HEK293 (cell line): ENCODE results near the gene PIP4K2B.

ENCODE experiments used
- GLI4 ChIP-seq: fragments of 450-650 bp; formaldehyde crosslinking; IDR thresholded peaks from 2 replicates; pipeline ENCODE4 v1.5.1; 2016; ENCODE audit warnings: missing biosample characterization, missing genetic modification characterization
- KLF16 ChIP-seq: fragments of 450-650 bp; formaldehyde crosslinking; IDR thresholded peaks from 2 replicates; pipeline ENCODE4 v1.5.1; 2017; ENCODE audit warnings: missing biosample characterization, missing genetic modification characterization
- KLF9 ChIP-seq: fragments of 450-650 bp; formaldehyde crosslinking; IDR thresholded peaks from 2 replicates; pipeline ENCODE4 v1.5.1; 2016; ENCODE audit warnings: missing biosample characterization, missing genetic modification characterization, low read depth
- MZF1 ChIP-seq: fragments of 450-650 bp; formaldehyde crosslinking; IDR thresholded peaks from 2 replicates; pipeline ENCODE4 v1.5.1; 2017; ENCODE audit warnings: missing biosample characterization, missing genetic modification characterization, borderline replicate concordance
- TRIM28 ChIP-seq: IDR thresholded peaks from 2 replicates; pipeline ENCODE4 v1.6.1; 2011; ENCODE audit warnings: low read length, control low read depth, borderline replicate concordance
- WT1 ChIP-seq: fragments of 450-650 bp; formaldehyde crosslinking; IDR thresholded peaks from 2 replicates; pipeline ENCODE4 v1.5.1; 2016; ENCODE audit warnings: missing biosample characterization, missing genetic modification characterization
- YY2 ChIP-seq: fragments of 450-650 bp; formaldehyde crosslinking; IDR thresholded peaks from 2 replicates; pipeline ENCODE4 v1.5.1; 2016; ENCODE audit warnings: missing biosample characterization, missing genetic modification characterization
- ZBTB17 ChIP-seq: fragments of 450-650 bp; formaldehyde crosslinking; IDR thresholded peaks from 2 replicates; pipeline ENCODE4 v1.5.1; 2016; ENCODE audit warnings: missing biosample characterization, missing genetic modification characterization
- ZFP37 ChIP-seq: fragments of 450-650 bp; formaldehyde crosslinking; IDR thresholded peaks from 2 replicates; pipeline ENCODE4 v1.5.1; 2016; ENCODE audit warnings: missing biosample characterization, missing genetic modification characterization
- ZIC2 ChIP-seq: fragments of 450-650 bp; formaldehyde crosslinking; IDR thresholded peaks from 2 replicates; pipeline ENCODE4 v1.5.1; 2016; ENCODE audit warnings: missing biosample characterization, missing genetic modification characterization
- ZNF121 ChIP-seq: fragments of 450-650 bp; formaldehyde crosslinking; IDR thresholded peaks from 2 replicates; pipeline ENCODE4 v1.5.1; 2016; ENCODE audit warnings: missing biosample characterization, missing genetic modification characterization
- ZNF132 ChIP-seq: fragments of 450-650 bp; formaldehyde crosslinking; IDR thresholded peaks from 2 replicates; pipeline ENCODE4 v1.5.1; 2017; ENCODE audit warnings: missing biosample characterization, missing genetic modification characterization, borderline replicate concordance
- ZNF175 ChIP-seq: fragments of 450-650 bp; formaldehyde crosslinking; IDR thresholded peaks from 2 replicates; pipeline ENCODE4 v1.5.1; 2016; ENCODE audit warnings: missing biosample characterization, missing genetic modification characterization
- ZNF184 ChIP-seq: fragments of 450-650 bp; IDR thresholded peaks from 2 replicates; pipeline ENCODE4 v1.5.1; 2018; ENCODE audit warnings: missing biosample characterization, mild to moderate bottlenecking, missing genetic modification characterization
- ZNF19 ChIP-seq: fragments of 450-650 bp; formaldehyde crosslinking; IDR thresholded peaks from 2 replicates; pipeline ENCODE4; 2016; ENCODE audit warnings: missing biosample characterization, missing genetic modification characterization, low read depth
- ZNF274 ChIP-seq, 2 experiments: fragments of 200-500 bp in 1 of 2; fragments of 450-650 bp in 1 of 2; sonication (Bioruptor generic) in 1 of 2; formaldehyde crosslinking in 1 of 2; IDR thresholded peaks; 2 replicates each; pipeline versions ENCODE4 v1.5.1 to v1.6.1; 2014 to 2016; ENCODE audit warnings: borderline replicate concordance in 1 of 2, inconsistent platforms in 1 of 2, low read length in 1 of 2, missing biosample characterization in 1 of 2, missing genetic modification characterization in 1 of 2
- ZNF354C ChIP-seq: fragments of 450-650 bp; formaldehyde crosslinking; IDR thresholded peaks from 2 replicates; pipeline ENCODE4 v1.5.1; 2016; ENCODE audit warnings: missing biosample characterization, missing genetic modification characterization, low read depth, borderline replicate concordance
- ZNF394 ChIP-seq: fragments of 450-650 bp; formaldehyde crosslinking; IDR thresholded peaks from 2 replicates; pipeline ENCODE4 v1.5.1; 2016; ENCODE audit warnings: missing biosample characterization, missing genetic modification characterization, mild to moderate bottlenecking, moderate library complexity, borderline replicate concordance
- ZNF548 ChIP-seq: fragments of 450-650 bp; formaldehyde crosslinking; IDR thresholded peaks from 2 replicates; pipeline ENCODE4 v1.5.1; 2016; ENCODE audit warnings: missing biosample characterization, missing genetic modification characterization
- ZNF600 ChIP-seq: fragments of 450-650 bp; formaldehyde crosslinking; IDR thresholded peaks from 2 replicates; pipeline ENCODE4 v1.5.1; 2016; ENCODE audit warnings: missing biosample characterization, missing genetic modification characterization
- ZNF626 ChIP-seq: fragments of 450-650 bp; sonication (Bioruptor Pico); formaldehyde crosslinking; IDR thresholded peaks from 2 replicates; pipeline ENCODE4 v1.5.1; 2018; ENCODE audit warnings: missing biosample characterization, missing genetic modification characterization, inconsistent platforms
- ZNF76 ChIP-seq: fragments of 450-650 bp; formaldehyde crosslinking; IDR thresholded peaks from 2 replicates; pipeline ENCODE4; 2016; ENCODE audit warnings: low read depth, missing biosample characterization, missing genetic modification characterization, borderline replicate concordance
- ZNF791 ChIP-seq: fragments of 450-650 bp; formaldehyde crosslinking; IDR thresholded peaks from 2 replicates; pipeline ENCODE4 v1.5.1; 2016; ENCODE audit warnings: missing biosample characterization, missing genetic modification characterization
- ZSCAN23 ChIP-seq: fragments of 450-650 bp; formaldehyde crosslinking; IDR thresholded peaks from 2 replicates; pipeline ENCODE4 v1.5.1; 2016; ENCODE audit warnings: missing biosample characterization, missing genetic modification characterization
- TF ChIP-seq, protein P1 (sequence below): fragments of 450-650 bp; formaldehyde crosslinking; IDR thresholded peaks from 2 replicates; pipeline ENCODE4 v1.5.1; 2016; ENCODE audit warnings: missing biosample characterization, missing genetic modification characterization
- TF ChIP-seq, protein P2 (sequence below): fragments of 450-650 bp; formaldehyde crosslinking; IDR thresholded peaks from 2 replicates; pipeline ENCODE4 v1.5.1; 2016; ENCODE audit warnings: missing biosample characterization, missing genetic modification characterization
- TF ChIP-seq, protein P3 (sequence below): fragments of 450-650 bp; formaldehyde crosslinking; IDR thresholded peaks from 2 replicates; pipeline ENCODE4 v1.5.1; 2016; ENCODE audit warnings: missing biosample characterization, missing genetic modification characterization
- TF ChIP-seq, protein P4 (sequence below): fragments of 450-650 bp; formaldehyde crosslinking; IDR thresholded peaks from 2 replicates; pipeline ENCODE4 v1.5.1; 2016; ENCODE audit warnings: missing biosample characterization, missing genetic modification characterization

The PIP4K2B gene

DNA sequence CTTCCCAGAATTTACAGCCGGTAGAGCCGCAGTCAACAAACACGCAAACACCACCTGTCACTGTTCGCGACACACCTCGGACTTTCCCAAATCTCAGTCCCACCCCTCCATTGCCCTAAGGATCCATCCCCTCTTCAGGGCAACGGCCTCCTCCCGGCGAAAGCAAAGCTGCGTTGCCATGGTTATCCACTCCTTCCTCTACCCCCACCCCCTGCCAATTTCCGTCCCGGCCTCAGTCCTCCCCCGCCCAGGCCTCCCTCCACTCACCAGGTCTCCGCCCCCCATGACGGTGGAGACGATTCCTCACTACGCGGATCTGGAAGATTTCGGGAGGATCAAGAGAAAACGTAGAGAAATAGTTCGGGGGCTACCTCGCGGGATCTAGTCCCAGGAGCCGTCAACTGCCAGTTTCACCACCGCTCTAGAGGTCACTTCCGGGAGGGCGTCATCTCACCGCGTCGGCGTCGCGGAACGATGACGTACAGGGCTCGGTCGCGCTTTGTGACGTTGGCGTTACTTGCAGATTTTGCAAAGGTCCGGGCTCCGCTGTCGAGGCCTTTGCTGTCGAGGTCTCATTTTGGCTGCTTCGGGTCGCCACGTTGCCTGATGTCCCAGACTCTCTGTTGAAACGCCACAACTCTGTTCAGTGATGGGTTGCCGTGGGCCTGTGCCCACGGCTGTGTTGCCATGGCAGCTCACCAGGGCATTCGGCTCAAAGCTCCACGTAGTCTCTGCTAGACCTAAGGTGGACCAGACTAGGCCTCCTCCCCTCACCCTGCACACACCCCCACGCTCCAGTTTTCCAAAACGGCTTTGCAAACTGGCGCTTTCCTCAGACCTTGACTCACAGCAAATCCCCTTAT is 25.8 kb upstream of the PIP4K2B start, which contains the start of gene CWC25 (continued):
- TF ChIP-seq ZNF19: no peak
- TF ChIP-seq ZSCAN23 (tag by site-specific recombination): peak; percentile 76; the same call in 1 of the 2 replicates
- no peak for TF ChIP-seq MZF1 (tag by site-specific recombination)
- no peak for TF ChIP-seq ZNF175 (tag by site-specific recombination)
- no peak; the same call in 1 of the 2 replicates for TF ChIP-seq ZNF394
- TF ChIP-seq ZNF354C (tag by site-specific recombination): no peak
- TF ChIP-seq ZIC2: no peak
- TF ChIP-seq ZBTB17 (tag by site-specific recombination): peak; percentile 97
- no peak for TF ChIP-seq ZNF626 (tag by site-specific recombination)
- TF ChIP-seq ZNF600 (tag by site-specific recombination): peak; percentile 77
- peak; percentile 59; the same call in 1 of the 2 replicates for TF ChIP-seq YY2 (tag by site-specific recombination)
- peak; percentile 23; the same call in 1 of the 2 replicates for TF ChIP-seq ZNF121 (tag by site-specific recombination)
- peak; percentile 95 for TF ChIP-seq KLF16
- TF ChIP-seq TRIM28: no peak; the same call in 1 of the 2 replicates
- TF ChIP-seq ZNF791: no peak
- TF ChIP-seq WT1 (tag by site-specific recombination): 0 out of 2 replicates have a peak, but pooled peaks have one; percentile 28
- TF ChIP-seq GLI4 (tag by site-specific recombination): peak; percentile 51; the same call in 1 of the 2 replicates
- no peak for TF ChIP-seq ZNF184 (tag by site-specific recombination)
- TF ChIP-seq ZFP37 (tag by site-specific recombination): peak; percentile 95
- TF ChIP-seq ZNF132 (tag by site-specific recombination): no peak
- TF ChIP-seq, protein P1, sequence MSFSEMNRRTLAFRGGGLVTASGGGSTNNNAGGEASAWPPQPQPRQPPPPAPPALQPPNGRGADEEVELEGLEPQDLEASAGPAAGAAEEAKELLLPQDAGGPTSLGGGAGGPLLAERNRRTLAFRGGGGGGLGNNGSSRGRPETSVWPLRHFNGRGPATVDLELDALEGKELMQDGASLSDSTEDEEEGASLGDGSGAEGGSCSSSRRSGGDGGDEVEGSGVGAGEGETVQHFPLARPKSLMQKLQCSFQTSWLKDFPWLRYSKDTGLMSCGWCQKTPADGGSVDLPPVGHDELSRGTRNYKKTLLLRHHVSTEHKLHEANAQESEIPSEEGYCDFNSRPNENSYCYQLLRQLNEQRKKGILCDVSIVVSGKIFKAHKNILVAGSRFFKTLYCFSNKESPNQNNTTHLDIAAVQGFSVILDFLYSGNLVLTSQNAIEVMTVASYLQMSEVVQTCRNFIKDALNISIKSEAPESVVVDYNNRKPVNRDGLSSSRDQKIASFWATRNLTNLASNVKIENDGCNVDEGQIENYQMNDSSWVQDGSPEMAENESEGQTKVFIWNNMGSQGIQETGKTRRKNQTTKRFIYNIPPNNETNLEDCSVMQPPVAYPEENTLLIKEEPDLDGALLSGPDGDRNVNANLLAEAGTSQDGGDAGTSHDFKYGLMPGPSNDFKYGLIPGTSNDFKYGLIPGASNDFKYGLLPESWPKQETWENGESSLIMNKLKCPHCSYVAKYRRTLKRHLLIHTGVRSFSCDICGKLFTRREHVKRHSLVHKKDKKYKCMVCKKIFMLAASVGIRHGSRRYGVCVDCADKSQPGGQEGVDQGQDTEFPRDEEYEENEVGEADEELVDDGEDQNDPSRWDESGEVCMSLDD (tag by site-specific recombination): no peak
- TF ChIP-seq ZNF274 (IDR thresholded peaks at IDR 0.05; ENCODE audit: low read length): no peak
- TF ChIP-seq ZNF274 (tag by site-specific recombination; IDR thresholded peaks at IDR 0.05; ENCODE audit: borderline replicate concordance): no peak
- no peak for TF ChIP-seq ZNF548 (tag by site-specific recombination)
- TF ChIP-seq KLF9: peak; percentile 57; the same call in 1 of the 2 replicates
- TF ChIP-seq, protein P2, sequence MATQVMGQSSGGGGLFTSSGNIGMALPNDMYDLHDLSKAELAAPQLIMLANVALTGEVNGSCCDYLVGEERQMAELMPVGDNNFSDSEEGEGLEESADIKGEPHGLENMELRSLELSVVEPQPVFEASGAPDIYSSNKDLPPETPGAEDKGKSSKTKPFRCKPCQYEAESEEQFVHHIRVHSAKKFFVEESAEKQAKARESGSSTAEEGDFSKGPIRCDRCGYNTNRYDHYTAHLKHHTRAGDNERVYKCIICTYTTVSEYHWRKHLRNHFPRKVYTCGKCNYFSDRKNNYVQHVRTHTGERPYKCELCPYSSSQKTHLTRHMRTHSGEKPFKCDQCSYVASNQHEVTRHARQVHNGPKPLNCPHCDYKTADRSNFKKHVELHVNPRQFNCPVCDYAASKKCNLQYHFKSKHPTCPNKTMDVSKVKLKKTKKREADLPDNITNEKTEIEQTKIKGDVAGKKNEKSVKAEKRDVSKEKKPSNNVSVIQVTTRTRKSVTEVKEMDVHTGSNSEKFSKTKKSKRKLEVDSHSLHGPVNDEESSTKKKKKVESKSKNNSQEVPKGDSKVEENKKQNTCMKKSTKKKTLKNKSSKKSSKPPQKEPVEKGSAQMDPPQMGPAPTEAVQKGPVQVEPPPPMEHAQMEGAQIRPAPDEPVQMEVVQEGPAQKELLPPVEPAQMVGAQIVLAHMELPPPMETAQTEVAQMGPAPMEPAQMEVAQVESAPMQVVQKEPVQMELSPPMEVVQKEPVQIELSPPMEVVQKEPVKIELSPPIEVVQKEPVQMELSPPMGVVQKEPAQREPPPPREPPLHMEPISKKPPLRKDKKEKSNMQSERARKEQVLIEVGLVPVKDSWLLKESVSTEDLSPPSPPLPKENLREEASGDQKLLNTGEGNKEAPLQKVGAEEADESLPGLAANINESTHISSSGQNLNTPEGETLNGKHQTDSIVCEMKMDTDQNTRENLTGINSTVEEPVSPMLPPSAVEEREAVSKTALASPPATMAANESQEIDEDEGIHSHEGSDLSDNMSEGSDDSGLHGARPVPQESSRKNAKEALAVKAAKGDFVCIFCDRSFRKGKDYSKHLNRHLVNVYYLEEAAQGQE (tag by site-specific recombination): no peak
- TF ChIP-seq, protein P3, sequence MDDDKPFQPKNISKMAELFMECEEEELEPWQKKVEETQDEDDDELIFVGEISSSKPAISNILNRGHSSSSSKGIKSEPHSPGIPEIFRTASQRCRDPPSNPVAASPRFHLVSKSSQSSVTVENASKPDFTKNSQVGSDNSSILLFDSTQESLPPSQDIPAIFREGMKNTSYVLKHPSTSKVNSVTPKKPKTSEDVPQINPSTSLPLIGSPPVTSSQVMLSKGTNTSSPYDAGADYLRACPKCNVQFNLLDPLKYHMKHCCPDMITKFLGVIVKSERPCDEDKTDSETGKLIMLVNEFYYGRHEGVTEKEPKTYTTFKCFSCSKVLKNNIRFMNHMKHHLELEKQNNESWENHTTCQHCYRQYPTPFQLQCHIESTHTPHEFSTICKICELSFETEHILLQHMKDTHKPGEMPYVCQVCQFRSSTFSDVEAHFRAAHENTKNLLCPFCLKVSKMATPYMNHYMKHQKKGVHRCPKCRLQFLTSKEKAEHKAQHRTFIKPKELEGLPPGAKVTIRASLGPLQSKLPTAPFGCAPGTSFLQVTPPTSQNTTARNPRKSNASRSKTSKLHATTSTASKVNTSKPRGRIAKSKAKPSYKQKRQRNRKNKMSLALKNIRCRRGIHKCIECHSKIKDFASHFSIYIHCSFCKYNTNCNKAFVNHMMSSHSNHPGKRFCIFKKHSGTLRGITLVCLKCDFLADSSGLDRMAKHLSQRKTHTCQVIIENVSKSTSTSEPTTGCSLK (tag by site-specific recombination): no peak
- peak; percentile 85 for TF ChIP-seq ZNF76
- TF ChIP-seq, protein P4, sequence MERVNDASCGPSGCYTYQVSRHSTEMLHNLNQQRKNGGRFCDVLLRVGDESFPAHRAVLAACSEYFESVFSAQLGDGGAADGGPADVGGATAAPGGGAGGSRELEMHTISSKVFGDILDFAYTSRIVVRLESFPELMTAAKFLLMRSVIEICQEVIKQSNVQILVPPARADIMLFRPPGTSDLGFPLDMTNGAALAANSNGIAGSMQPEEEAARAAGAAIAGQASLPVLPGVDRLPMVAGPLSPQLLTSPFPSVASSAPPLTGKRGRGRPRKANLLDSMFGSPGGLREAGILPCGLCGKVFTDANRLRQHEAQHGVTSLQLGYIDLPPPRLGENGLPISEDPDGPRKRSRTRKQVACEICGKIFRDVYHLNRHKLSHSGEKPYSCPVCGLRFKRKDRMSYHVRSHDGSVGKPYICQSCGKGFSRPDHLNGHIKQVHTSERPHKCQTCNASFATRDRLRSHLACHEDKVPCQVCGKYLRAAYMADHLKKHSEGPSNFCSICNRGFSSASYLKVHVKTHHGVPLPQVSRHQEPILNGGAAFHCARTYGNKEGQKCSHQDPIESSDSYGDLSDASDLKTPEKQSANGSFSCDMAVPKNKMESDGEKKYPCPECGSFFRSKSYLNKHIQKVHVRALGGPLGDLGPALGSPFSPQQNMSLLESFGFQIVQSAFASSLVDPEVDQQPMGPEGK (tag by site-specific recombination): peak; percentile 52; the same call in 1 of the 2 replicates
